HG02798 (cell line): ENCODE results near the gene CDCA5.
A peak's percentile ranks its signal among the peaks of the same experiment; 100 is the strongest.

Experiments
- ATAC-seq: cut with Tn5 transposase; IDR thresholded peaks from one replicate; pipeline ENCODE4 v1.9.1; 2021; ENCODE audit warnings: mild to moderate bottlenecking; ENCODE audit not compliant: unreplicated experiment, poor library complexity

CDCA5 gene

DNA sequence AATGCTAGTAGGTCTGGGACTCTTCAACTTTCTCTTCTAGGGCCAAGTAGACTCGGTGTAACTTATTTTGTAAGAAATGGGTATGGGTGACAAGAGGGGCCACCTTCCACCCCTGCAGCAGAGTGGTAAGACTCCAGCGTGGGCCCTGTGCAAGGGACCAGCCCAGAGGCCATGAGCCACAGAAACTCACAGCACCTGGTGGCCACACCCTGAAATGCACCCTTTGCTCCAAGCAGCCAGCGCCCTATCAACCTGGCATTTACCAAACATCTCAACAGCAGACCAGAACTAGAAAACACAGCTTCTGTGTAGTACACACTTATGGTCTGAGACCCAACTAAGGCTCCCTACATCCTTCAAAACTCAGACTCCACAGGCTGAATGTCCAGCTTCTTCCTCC lies 5.7 kb downstream of the CDCA5 start:
- ATAC-seq, result peak; percentile 60

DNA sequence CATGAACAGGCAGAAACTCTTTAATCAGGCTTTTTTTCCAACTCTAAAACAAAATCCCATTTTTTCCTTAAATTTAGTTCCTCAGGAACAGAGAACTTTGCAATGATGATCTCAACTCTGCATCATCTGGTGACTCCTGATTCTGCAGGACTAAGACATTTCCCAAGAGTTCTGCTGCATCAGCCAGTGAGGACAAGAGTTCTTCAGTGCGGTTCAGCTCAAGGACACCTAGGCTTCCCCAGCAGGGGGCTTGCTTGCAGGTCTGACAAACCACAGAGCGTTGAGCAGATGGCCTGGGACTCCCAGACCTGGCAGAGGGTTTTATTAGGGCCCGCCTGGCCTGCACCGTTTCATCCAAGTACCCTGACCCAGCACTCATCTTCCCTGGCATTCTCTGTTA lies 6.4 kb downstream of the CDCA5 start:
- no peak for ATAC-seq

DNA sequence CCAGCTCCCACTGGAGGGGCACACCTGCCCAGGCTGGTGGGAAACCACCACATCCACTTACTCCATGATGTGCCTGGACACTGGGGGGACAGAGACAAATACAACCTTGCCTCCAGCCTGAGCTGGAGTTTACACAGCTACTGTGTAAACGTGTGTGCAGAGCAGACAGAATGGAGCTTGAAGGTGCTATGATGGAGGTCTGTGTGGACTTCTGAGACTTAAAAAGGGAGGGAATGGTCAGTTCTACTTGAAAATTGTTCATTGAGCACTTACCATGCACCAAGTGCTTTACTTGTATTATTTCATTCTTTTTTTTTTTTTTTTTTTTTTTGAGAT lies 11.2 kb downstream of the CDCA5 start:
- ATAC-seq, result no peak

DNA sequence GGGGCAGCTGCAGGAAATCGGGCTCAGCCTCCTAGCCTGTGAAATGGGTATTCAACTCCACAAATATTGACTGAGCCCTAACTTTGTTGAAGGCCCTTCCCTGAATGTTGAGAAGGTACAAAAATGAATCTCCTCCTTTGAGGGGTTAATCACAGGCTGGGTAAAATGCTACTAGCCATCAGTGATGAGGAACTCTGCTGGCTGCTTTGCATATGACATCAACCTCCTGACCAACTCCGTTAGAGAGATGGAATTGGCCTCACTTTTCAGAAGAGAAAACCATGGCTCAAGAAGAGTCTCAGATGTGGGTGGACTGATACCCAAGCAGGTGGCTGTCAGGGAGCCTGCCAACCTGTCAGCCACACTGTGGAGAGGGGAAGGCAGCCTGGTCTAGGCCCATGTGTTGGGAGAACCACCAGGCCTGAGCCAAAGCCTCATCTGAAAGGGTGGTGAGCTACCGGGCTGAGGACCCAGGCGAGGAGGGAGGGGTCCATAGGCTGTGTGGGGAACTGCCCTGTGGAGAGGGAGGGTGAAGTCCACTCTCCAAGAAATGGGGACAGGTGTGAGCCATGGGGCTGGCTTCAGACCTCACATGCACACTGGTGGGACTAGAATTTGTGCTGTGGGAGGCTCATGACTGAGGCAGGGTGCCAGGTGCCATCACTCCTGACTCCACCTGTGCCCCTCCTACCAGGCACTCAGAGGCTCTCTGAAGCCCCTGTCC lies 11.8 kb downstream of the CDCA5 start:
- ATAC-seq, result no peak

DNA sequence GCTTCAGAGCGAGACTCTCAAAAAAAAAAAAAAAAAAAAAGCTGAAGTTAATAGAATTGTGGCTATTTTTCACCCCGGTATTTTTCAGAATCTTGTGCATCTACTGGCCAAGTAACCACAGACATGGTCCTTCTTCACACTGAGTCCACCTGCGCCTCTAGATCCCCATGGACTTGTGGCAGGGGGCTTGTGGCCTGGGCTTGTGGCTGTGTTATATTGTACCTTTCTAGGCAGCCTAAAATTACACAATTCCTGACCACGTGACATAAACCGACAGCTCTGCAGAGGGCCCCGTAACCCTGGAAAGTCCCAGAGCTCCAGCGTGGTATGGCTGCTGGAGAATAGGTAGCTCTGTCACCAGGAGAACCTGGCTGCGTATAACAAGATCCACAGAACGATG lies 14.6 kb downstream of the CDCA5 start:
- no peak for ATAC-seq

DNA sequence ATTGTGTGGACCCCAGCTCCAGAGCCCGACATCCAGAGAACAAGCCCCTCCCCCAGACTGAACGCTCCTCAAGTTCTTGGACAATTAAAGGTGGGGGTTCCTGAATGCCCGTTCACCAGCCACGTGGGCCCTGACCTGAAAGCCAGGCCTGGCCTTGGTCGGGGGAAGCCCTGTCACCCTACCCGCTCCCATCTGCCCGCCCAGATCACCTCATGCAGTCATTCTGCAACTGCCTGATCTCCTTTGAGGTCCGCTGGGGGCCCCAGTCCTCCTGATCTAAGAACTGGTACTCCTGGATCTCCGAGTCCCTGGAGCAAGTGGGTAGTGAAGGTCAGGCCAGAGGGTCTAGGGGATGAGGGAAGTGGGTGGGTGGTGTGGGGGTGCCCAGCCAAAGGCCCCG lies 16.4 kb downstream of the CDCA5 start:
- ATAC-seq, result no peak

DNA sequence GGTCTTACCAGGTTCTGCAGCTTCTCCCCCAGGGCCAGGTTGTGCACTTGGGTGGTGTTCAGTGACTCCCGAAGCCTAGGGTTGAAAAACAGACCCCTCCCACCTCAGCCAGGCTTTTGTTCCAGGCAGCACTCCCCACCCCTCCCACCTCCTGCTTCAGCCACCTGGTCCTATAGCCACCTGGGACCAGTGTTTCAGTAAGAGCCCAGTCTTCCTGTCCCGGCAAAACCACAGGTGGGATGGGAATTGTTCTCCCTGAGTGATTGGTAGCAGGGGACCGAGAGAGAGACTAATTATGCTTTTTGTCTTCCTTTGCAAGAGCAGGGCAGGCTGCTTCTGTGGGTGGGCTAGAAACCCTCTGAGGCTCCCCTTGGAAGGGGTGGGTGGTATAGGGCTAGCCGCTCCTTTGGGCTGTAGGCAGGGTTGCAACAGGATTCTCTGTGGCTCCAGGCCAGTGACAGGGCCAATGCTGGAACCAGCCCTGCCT lies 17.0 kb downstream of the CDCA5 start:
- ATAC-seq, result no peak

DNA sequence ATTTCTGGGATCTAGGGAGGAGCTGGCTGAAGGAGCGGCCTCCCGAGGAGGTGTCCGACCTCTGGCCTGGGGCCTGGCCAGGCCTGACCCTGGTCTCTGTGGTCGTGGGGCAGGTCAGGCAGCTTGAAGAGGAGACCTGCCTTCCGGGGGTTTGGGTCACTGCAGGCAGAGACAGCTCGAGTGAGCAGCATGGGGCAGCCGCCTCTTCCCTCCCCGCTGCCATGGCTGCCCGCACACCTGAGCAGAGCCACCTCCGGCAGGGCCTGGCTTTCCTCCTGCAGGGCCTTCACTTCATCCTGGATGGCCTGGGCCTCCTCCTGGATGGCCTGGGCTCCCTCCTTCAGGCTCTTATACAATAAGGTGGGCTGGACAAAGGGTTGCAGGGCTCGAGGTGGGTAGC lies 17.5 kb downstream of the CDCA5 start:
- no peak for ATAC-seq

DNA sequence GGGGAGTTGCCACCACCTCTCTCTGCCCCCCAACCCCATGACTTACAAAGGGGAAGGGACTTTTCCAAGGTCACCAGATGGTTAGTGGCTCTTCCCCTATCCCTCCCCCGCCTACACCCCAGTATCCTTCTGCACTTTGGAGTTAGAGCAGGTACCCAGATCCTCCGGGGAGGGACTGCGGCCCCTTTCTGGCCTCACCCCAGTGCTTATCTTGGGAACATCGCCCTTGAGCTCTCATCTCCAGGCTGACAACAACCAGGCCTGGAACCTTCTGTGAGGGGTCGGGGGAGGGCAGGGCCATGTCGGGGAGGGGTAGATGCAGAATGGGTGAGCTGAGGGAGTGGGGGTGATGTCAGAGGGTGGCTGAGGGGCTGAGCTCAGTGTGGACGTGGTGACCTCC lies 18.0 kb downstream of the CDCA5 start:
- no peak for ATAC-seq

DNA sequence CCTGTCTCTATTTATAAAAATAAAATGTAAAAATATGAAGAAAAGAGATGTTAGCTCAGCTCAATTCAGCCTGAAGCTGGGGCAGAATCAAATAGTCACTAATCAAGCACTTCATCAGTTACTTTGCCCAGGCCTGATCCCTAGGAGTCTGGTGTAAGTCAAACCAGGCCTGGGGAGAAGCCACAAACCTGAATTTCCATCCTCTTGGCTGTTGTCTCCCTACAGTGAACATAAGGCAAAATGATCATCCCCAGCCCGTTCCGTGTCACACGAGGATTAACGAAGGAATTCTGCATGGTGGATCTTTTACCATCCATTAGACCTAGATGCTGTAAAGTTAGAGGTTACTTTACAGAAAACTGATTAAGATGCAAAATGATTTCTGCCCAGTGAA lies 19.0 kb downstream of the CDCA5 start:
- ATAC-seq, result no peak

DNA sequence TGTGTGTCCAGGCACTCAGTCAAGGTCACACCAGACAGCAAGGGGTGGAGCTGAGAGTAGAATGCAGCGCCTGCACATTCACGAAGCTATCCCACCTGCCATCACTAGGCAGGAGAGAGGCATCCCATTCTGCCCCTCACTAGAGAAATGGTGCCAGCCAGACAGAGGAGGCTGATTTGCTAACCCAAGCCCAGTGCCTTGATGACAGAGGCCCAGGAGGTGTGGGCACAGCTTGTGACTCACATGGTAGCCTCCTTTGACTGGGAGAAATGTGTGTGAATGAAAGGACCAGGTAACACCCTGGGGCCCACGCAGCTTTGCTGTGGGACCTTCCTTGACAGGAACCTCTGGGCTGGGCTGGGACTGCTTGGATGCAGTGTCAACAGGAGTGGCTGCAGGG lies 20.3 kb downstream of the CDCA5 start:
- no peak for ATAC-seq

DNA sequence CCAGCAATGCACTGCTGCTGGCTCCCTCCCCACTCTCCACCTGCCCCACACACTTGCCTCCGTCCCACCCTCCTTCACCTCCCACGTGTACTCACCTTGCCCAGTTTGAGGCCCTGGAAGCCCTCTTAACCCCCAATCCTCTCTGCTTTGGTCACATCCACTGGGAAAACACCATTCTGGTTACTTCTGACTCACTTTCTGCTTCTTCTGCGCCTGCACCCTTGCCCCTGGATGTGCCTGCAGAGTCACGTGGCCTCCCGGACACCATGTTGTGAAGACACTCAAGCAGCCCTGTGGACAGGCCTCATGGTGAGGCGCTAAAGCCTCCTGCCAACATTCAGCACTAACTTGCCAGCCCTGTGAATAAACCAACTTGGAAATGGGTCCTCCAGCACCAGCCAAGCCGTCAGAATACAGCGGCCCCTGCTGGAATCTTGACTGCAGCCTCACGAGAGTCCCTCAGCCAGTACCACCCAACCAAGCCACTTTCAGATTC lies 22.9 kb downstream of the CDCA5 start:
- no peak for ATAC-seq

DNA sequence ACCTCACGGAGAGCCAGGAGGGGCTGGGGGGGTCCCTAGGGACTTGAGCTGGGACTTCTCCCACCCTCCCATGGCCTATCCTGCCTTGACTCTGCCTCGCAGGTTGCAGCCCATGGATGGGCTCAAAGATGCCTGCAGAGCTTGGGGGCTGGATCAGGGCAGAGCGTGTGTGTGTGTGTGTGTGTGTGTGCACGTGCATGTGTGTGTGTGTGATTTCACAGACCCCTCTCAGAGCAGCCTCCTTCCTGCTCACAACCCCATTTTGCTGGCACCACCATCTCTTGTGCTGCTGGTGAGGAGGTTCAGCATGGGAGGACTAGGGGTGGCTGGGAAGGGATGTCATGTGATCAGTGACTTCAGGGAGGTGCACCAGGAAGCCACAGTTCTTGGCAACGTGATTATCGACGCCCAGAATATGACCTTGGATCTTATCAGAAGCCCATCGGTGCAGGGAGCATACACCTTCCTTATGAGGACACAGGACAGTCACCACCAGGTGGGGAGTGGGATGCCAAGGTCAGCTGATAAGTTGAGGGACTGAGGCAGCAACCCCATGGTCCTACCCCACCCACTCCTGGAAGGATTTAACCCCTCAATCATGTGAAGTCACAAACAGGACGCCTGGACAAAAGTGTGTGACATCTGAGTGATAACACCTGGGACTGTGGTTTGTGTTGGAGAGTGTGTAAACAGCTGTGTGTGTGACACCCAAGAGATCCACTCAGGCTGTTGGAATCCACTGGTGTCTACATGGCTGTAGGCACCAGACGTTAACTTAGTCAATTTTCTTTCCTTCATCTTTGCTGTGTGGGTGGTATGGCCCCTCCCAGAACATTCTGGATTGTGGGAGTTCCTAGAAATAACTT lies 23.6 kb downstream of the CDCA5 start:
- ATAC-seq, result no peak

DNA sequence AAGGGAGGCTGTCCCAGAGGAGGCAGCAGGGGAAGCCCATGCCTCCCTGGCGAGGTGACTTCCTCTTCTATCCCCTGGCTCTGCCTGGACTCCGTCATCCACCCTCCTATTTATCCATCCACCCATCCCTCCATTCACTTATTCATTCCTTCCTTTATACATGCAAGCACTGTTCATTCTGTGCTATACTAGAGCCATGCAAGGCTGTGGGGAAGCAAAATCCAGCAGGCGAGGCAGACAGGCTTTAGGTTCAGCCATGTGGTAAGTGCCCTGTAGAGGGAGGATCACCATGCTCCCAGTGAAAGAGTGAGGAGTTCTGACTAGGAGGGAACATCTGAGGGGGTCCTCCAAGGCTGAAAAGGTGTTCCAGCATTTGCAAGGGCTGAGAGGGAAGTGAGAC lies 24.3 kb downstream of the CDCA5 start:
- ATAC-seq, result no peak

DNA sequence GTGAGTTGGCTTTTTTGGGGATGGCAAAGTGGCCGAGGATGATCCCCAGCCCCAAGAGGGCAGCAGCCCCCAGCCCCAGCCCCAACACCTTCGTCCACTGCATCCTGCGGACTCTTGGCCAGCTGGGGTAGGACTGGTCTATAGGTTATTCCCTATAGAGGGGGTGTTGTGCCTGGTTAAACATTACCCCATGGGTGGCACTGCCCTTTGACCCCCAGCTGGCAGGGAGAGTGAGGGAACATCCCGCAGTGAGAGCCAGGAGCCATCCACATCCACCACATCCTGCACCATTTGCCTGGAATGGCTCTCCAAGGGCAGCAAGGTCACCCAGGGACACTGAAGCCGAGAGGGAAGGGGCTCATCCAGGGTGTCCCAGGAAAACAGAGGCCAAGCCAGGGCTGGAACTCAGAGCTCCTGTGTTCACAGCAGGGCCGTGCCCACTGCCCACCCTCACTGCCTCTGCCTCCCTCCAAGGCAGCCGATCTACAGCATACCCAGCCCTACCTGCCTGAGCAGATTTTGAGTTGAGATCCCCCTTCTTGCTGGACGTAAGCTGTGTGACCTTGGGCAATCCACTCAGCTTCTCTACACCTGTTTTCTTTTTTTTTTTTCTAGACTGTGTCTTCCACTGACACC lies 25.3 kb downstream of the CDCA5 start, which contains the start of gene NAALADL1:
Gene NAALADL1, minus strand, starts transcription at position 135 of the 636 bp plus-strand sequence. Its CDS starts 32 bp downstream, at position 103.
- no peak for ATAC-seq

DNA sequence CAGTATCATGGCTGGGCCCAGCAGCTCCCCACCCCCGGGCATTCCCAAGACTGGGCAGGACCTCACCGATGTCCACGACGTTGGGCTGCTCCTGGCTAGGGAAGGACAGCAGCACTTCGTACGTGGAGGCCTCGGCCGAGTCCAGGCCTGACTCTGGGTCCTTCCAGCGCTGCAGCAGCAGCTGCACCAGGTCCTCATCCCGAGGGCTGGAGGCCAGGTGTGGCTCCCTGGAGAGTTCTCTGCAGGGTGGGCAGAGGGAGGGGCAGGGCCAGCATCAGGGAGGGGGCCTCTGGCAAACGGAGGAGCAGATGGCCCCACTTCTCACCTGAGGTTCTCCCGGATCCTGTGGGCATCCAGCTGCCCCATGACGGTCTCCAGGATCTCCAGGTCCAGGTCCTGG lies 25.8 kb downstream of the CDCA5 start:
- ATAC-seq, result no peak

DNA sequence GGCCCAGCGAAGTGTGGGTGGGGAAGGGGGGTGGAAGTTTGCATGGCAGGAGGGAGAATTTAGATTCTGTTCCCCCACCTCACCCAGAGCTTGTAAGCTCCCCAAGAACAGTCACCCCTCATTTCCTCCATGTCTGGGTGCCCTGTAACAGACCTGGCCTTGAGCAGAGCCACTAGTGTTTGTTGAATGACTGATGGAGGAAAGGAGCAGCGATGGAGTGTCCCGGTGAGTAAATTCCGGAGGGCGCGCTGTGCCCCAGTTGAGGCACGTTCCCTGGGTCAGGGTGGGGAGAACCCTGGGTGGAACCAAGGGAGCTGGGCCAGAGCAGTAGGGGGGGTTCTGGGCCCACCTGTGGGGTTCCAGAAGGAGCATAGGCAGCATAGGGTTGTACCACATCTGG lies 26.3 kb downstream of the CDCA5 start:
- ATAC-seq, result no peak

DNA sequence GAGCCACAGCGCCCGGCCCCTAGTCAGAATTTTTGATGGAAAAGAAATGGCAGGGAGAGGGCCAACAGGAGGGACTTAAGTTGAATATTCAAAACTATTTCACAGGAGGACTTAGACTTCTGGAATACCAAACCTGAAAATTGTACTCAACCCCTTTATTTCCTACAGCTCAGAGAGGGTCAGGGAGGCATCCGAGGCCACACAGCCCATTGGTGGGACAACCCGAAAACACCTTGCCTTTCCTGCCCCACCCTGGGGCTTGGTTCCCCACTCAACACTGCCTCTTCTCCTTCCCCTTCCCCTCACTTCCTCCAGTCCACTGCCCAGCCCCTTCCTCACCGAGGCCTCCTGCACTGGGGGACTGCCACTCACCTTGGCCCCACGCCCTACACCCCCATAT lies 26.8 kb downstream of the CDCA5 start:
- ATAC-seq, result no peak

DNA sequence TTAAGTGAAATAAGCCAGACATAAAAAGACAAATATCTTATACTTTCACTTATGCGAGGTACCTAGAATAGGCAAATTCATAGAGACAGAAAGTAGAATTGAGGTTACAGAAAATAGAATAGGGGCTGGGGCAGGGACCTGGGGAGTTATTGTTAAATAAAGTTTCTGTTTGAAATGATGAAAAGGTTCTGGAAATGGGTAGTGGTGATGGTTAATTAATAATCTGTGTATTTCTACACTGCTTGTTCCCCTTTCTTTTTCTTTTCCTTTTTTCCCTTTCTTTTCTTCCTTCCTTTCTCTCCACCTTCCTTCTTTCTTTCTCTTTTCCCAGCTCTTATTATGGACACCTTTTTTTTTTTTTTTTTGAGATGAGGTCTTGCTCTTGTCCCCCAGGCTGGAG lies 28.3 kb downstream of the CDCA5 start:
- no peak for ATAC-seq

DNA sequence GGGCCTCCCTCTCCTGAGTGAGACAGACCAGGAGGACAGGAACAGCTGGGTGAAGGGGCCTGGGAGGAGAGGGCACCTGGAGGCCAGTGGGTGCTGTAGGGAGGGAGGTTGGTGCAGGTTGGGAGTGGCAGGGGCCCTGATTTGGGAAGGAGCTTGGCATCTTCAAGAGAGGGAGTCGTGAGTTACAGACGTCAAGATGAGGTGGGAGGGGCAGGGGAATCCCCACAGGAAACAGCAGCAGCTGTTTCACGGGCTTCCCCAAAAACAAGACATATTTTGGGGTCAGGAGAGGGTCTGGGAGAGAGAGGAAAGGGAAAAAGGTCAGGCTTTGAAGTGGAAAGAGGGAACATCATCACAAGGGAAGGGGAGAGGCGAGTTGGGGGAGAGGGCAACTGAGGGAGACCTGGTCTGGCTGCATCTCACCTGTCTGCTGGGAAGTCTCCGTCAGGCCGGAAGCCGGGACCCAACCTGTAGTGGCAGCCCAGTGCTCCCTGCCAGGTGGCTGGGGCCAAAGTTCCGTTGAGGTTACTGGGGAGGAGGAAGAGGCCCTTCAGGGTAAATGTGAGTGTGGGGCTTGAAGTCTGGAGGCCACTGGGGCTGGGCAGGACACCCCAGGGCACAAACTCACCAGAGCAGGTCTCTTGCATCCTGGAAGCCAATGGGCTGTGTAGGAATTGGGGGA lies 29.9 kb downstream of the CDCA5 start:
- ATAC-seq, result no peak
